ENCODE measurements around the gene SLCO4A1. TPM values are rescaled to one million over a fixed set of nuclear protein-coding genes. Genes with fewer than 3 reads are reported as not detected.

SLCO4A1 gene
- total and polyA plus RNA-seq, 9 of the 15 experiments (the other 6 are each of a cell fraction or from before 2014, with no cell fraction given), result 1.6 to 21.9 (median 12.8) TPM

DNA sequence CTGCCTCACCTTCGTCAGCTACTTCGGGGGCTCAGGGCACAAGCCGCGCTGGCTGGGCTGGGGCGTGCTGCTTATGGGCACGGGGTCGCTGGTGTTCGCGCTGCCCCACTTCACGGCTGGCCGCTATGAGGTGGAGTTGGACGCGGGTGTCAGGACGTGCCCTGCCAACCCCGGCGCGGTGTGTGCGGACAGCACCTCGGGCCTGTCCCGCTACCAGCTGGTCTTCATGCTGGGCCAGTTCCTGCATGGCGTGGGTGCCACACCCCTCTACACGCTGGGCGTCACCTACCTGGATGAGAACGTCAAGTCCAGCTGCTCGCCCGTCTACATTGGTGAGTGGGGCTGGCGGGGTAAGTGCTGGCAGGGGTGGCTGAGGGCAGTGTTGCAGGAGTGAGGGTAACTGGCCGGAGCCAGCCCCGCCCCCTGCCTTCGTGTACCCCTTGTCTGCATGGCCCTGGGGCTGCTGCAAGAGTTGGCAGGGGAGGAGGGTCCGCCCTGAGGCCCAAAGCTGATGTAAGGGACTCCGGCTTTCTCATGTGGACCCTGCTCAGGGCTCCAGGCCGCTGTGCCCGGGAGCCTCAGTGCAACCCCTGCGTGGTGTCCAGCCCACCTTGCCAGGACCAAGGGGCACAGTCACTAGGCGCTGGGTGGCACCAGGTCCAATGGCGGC, 14.8 kb downstream of the SLCO4A1 start:
- peak overlapping the region in 1 of 2 experiments; percentile 35; a peak in 1 of 4 replicates for H3K9ac ChIP-seq (ENCODE audit: insufficient read depth in 1 of 2, low read depth in 2 of 2, low read length in 2 of 2)
- no peak for ATAC-seq
- 97% methylated on average over 32 of the region's 37 CpGs for WGBS (ENCODE audit: insufficient coverage, low coverage, missing lambda C conversion rate)
- H3K27ac ChIP-seq (ENCODE audit: extremely low read depth, low read depth, low read length), result no peak overlapping the region
- H3K79me2 ChIP-seq (ENCODE audit: control insufficient read depth, insufficient read depth, low read length), result peaks cover 18% of the 10 kb centered on the region
- peaks cover 34% of the 10 kb centered on the region; the same call in 1 of the 3 replicates for H3K36me3 ChIP-seq (ENCODE audit: control insufficient read depth, insufficient read depth, low read length)
- H3K4me1 ChIP-seq (replicated peaks in 1 of 2; ENCODE audit: control insufficient read depth in 2 of 2, insufficient read depth in 2 of 2, low read length in 2 of 2), result peaks cover 4 to 54% of the 10 kb centered on the region in 2 experiments
- CTCF ChIA-PET (ENCODE audit: low intra/inter-chr PET ratio), result no interaction called here
- no peak overlapping the region for H3K4me2 ChIP-seq (ENCODE audit: insufficient read depth, low read length)
- DNase-seq (ENCODE audit: extremely low read depth in 1 of 4, low spot score in 3 of 4), result no peak
- no peak overlapping the region for H3K4me3 ChIP-seq
- intact Hi-C loops (cut with micrococcal nuclease) (no loop called here), in situ Hi-C loops (cut with MboI) (no loop called here)
- H2AFZ ChIP-seq (ENCODE audit: low read depth, low read length), result no peak overlapping the region
- POLR2A ChIA-PET, result interaction anchor here (0.8 to 1.2 kb wide), 3 partner anchors 28 to 270 kb away, joined by 3 to 6 read pairs (median 6); no protein-coding TSS in a partner anchor
- no peaks in the 10 kb centered on the region for H3K27me3 ChIP-seq (ENCODE audit: control insufficient read depth in 2 of 2, insufficient read depth in 2 of 2, low read length in 2 of 2)
- no peak for TF ChIP-seq ZNF41 (CRISPR knock-in tag; conservative IDR thresholded peaks at IDR 0.05)
- no peak for TF ChIP-seq BRD9 (IDR thresholded peaks at IDR 0.05; ENCODE audit: low read depth, partially characterized antibody)
- TF ChIP-seq PCBP2 (IDR thresholded peaks at IDR 0.05; ENCODE audit: low read depth, low read length, poor library complexity, severe bottlenecking), result no peak
- TF ChIP-seq CHAMP1 (IDR thresholded peaks at IDR 0.05), result no peak
- no peak for TF ChIP-seq TCFL5 (CRISPR knock-in tag; conservative IDR thresholded peaks at IDR 0.05)
- no peak for TF ChIP-seq XRCC4 (IDR thresholded peaks at IDR 0.05; ENCODE audit: extremely low read depth, insufficient read depth, insufficient read length)
- no peak for TF ChIP-seq RBM22 (IDR thresholded peaks at IDR 0.05; ENCODE audit: low read depth, low read length, poor library complexity, severe bottlenecking)
- no peak for TF ChIP-seq XRCC5 (IDR thresholded peaks at IDR 0.05; ENCODE audit: low read depth, low read length)
- no peak for TF ChIP-seq HNRNPUL1 (IDR thresholded peaks at IDR 0.05; ENCODE audit: low read length)
- no peaks in the 10 kb centered on the region for H3K9me1 ChIP-seq (ENCODE audit: control insufficient read depth, insufficient read depth, low read length)
- H3K9me3 ChIP-seq (replicated peaks; ENCODE audit: control insufficient read depth, insufficient read depth, low read depth, low read length), result no peaks in the 10 kb centered on the region
- H4K20me1 ChIP-seq (replicated peaks; ENCODE audit: control insufficient read depth, insufficient read depth, low read length), result peaks cover 7% of the 10 kb centered on the region; the same call in 1 of the 2 replicates
- BruUV-seq (replicated peaks), result no TSS peak
- FAIRE-seq, result no peak

All from K562 (cell line).